HEK293 (cell line): ENCODE data around the gene SMIM29.

Source experiments
- CTCF ChIA-PET: fragments of 350-600 bp; formaldehyde crosslinking; extraction: SDS; loops from one replicate; lab custom pipeline; 2021; ENCODE audit warnings: antibody characterized with exemption; lab: Yijun Ruan, JAX
- POLR2A ChIA-PET: fragments of 300-600 bp; formaldehyde crosslinking; extraction: SDS; loops from one replicate; lab custom pipeline; 2020; ENCODE audit warnings: antibody characterized with exemption, inconsistent platforms; lab: Yijun Ruan, JAX
- H3K27ac ChIP-seq: fragments of 200-500 bp; sonication (Bioruptor generic); 2 replicates; pipeline ENCODE4 v1.5.1; 2014; ENCODE audit warnings: low read depth, low read length, control low read depth, inconsistent platforms; ENCODE audit errors: extremely low read depth
- H3K36me3 ChIP-seq, 2 experiments: fragments of 200-500 bp in 1 of 2; sonication (Bioruptor generic) in 1 of 2; 1 replicate in 1 of 2; 2 replicates in 1 of 2; pipeline ENCODE4 v1.5.1; 2014 to 2017; ENCODE audit warnings: inconsistent platforms in 2 of 2, low read length in 2 of 2; ENCODE audit not compliant: control insufficient read depth in 2 of 2, insufficient read depth in 1 of 2
- H3K4me1 ChIP-seq: fragments of 200-500 bp; sonication (Bioruptor generic); 2 replicates; pipeline ENCODE4 v1.5.1; 2014; ENCODE audit warnings: mild to moderate bottlenecking, low read length, inconsistent platforms; ENCODE audit not compliant: control insufficient read depth, insufficient read depth
- H3K4me3 ChIP-seq: 2 replicates; pipeline ENCODE4 v1.5.1; 2011; ENCODE audit warnings: low read depth, mild to moderate bottlenecking, control low read depth, low read length, moderate library complexity
- H3K9me3 ChIP-seq: fragments of 200-500 bp; sonication (Bioruptor generic); 2 replicates; pipeline ENCODE4 v1.5.1; 2014; ENCODE audit warnings: low read depth, low read length, inconsistent platforms; ENCODE audit not compliant: control insufficient read depth, insufficient read depth
- GLIS2 ChIP-seq: fragments of 450-650 bp; formaldehyde crosslinking; IDR thresholded peaks from 2 replicates; pipeline ENCODE4 v1.5.1; 2016; ENCODE audit warnings: missing biosample characterization, missing genetic modification characterization
- HOXA7 ChIP-seq: sonication (generic); formaldehyde crosslinking; IDR thresholded peaks from 2 replicates; pipeline ENCODE4 v1.8.1; 2022; ENCODE audit warnings: missing genetic modification reagents, borderline replicate concordance
- KLF10 ChIP-seq: fragments of 450-650 bp; IDR thresholded peaks from 2 replicates; pipeline ENCODE4 v1.5.1; 2018; ENCODE audit warnings: missing biosample characterization, mild to moderate bottlenecking, missing genetic modification characterization
- KLF9 ChIP-seq: fragments of 450-650 bp; formaldehyde crosslinking; IDR thresholded peaks from 2 replicates; pipeline ENCODE4 v1.5.1; 2016; ENCODE audit warnings: missing biosample characterization, missing genetic modification characterization, low read depth
- SP2 ChIP-seq: fragments of 450-650 bp; formaldehyde crosslinking; IDR thresholded peaks from 2 replicates; pipeline ENCODE4 v1.5.1; 2016; ENCODE audit warnings: missing biosample characterization, missing genetic modification characterization
- YY1 ChIP-seq: fragments of 450-650 bp; formaldehyde crosslinking; IDR thresholded peaks from 2 replicates; pipeline ENCODE4 v1.5.1; 2018; ENCODE audit warnings: missing biosample characterization, missing genetic modification characterization
- ZFHX2 ChIP-seq: fragments of 450-650 bp; formaldehyde crosslinking; conservative IDR thresholded peaks from 2 replicates; pipeline ENCODE4 v1.5.1; 2016; ENCODE audit warnings: missing biosample characterization, missing genetic modification characterization
- ZFP3 ChIP-seq: fragments of 450-650 bp; formaldehyde crosslinking; IDR thresholded peaks from 2 replicates; pipeline ENCODE4 v1.5.1; 2016; ENCODE audit warnings: low read depth, missing biosample characterization, missing genetic modification characterization
- ZNF16 ChIP-seq: fragments of 450-650 bp; formaldehyde crosslinking; IDR thresholded peaks from 2 replicates; pipeline ENCODE4 v1.5.1; 2016; ENCODE audit warnings: low read depth, missing biosample characterization, missing genetic modification characterization
- ZNF658 ChIP-seq: fragments of 450-650 bp; formaldehyde crosslinking; IDR thresholded peaks from 2 replicates; pipeline ENCODE4; 2016; ENCODE audit warnings: missing biosample characterization, missing genetic modification characterization
- TF ChIP-seq, protein P1 (sequence below): fragments of 450-650 bp; formaldehyde crosslinking; IDR thresholded peaks from 2 replicates; pipeline ENCODE4 v1.5.1; 2016; ENCODE audit warnings: missing biosample characterization, missing genetic modification characterization
- TF ChIP-seq, protein P2 (sequence below): fragments of 450-650 bp; formaldehyde crosslinking; IDR thresholded peaks from 2 replicates; pipeline ENCODE4 v1.5.1; 2016; ENCODE audit warnings: missing biosample characterization, missing genetic modification characterization
- TF ChIP-seq, protein P3 (sequence below): fragments of 450-650 bp; formaldehyde crosslinking; IDR thresholded peaks from 2 replicates; pipeline ENCODE4 v1.5.1; 2016; ENCODE audit warnings: missing biosample characterization, missing genetic modification characterization
- TF ChIP-seq, protein P4 (sequence below): fragments of 450-650 bp; formaldehyde crosslinking; IDR thresholded peaks from 2 replicates; pipeline ENCODE4 v1.5.1; 2016; ENCODE audit warnings: missing biosample characterization, missing genetic modification characterization
- TF ChIP-seq, protein P5 (sequence below): fragments of 450-650 bp; formaldehyde crosslinking; IDR thresholded peaks from 2 replicates; pipeline ENCODE4 v1.5.1; 2016; ENCODE audit warnings: missing biosample characterization, missing genetic modification characterization
- TF ChIP-seq, protein P6 (sequence below): fragments of 450-650 bp; formaldehyde crosslinking; IDR thresholded peaks from 2 replicates; pipeline ENCODE4 v1.5.1; 2017; ENCODE audit warnings: missing biosample characterization, missing genetic modification characterization
- TF ChIP-seq, protein P7 (sequence below): fragments of 450-650 bp; formaldehyde crosslinking; IDR thresholded peaks from 2 replicates; pipeline ENCODE4 v1.5.1; 2016; ENCODE audit warnings: missing biosample characterization, missing genetic modification characterization

The SMIM29 gene

DNA sequence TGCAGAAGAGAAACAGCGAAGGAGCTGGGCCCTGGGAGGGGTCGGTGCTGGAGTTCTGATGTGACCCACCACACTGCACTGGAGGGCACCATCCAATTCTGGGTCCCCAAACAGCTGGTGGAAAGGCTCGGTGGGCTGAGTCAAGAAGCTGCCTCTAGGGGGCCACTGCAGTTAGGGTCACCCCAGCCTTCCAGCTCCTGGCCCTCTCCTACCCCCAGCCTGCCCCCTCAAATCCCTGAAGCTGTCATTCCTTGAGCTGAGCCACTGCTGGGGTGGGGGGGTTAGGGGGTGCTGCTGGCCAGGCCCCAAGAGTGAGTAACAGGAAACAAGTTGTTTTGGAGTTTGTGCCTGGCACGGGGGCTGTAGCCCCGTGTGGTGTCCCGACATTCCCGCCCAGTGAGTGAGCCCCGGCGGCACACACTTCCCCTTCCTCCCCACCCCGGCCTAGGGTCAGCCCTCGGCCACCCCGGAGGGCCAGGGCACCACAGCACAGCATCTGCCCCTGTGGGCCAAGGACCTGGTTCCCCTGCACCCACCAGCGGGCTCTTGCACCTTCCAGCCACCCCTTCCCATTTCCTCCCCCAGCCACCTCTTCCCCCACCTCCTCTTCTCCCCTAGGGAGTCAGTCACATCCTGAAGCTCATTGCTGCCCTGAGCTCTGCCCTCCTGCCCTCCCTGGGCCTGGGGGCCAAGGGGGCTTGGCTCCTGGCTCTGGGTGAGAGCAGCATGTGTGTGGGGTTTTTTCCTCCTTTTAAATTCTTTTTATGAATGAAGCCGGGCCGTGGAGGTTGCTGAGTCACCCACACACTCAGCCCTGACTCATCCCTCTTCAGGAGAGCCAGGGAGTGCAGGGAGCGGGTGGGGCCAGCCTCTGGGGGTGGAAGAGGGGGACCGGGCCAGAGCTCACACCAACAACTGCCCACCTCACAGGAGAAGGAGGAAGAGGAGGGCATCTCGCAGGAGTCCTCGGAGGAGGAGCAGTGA, 4.6 kb downstream of the SMIM29 start (continued):
- TF ChIP-seq, protein P1, sequence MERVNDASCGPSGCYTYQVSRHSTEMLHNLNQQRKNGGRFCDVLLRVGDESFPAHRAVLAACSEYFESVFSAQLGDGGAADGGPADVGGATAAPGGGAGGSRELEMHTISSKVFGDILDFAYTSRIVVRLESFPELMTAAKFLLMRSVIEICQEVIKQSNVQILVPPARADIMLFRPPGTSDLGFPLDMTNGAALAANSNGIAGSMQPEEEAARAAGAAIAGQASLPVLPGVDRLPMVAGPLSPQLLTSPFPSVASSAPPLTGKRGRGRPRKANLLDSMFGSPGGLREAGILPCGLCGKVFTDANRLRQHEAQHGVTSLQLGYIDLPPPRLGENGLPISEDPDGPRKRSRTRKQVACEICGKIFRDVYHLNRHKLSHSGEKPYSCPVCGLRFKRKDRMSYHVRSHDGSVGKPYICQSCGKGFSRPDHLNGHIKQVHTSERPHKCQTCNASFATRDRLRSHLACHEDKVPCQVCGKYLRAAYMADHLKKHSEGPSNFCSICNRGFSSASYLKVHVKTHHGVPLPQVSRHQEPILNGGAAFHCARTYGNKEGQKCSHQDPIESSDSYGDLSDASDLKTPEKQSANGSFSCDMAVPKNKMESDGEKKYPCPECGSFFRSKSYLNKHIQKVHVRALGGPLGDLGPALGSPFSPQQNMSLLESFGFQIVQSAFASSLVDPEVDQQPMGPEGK (tag by site-specific recombination) = peak; percentile 90

DNA sequence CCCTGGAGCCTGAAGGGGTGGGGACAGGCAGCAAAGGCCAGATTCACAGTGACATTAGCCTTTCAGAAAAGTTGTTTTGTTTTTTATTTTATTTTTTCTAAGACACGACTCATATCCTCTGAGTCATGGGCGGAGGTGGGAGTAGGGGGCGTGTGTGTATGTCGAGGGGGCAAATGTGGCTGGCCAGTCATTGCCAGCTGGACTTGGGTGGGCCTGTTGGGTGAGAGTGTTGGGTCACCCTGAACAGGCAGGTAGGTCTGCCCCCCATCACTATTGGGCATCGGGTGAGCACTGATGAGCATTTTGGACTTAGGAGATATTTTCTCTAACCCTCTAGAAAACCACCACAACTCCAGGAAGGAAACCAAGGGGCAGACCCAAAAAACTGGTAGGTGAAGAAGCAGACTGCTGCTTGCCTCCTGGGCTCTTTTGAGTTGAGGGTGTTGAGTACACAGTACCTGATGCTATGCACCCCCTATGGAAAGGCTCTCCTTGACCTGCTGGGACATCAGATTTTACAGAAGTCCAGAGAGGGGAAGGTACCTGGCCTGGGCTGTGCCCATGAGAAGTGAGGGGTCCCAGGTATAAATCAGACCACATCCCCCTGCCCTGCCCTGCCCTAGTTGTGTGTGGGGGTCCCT, 5.6 kb downstream of the SMIM29 start:
- peaks cover 0 to 59% of the 10 kb centered on the region in 2 experiments; a peak in 1 of 3 replicates for H3K36me3 ChIP-seq
- no peaks in the 10 kb centered on the region for H3K9me3 ChIP-seq
- POLR2A ChIA-PET = interaction anchor here (0.6 to 1.3 kb wide), 5 partner anchors 11 to 172 kb away, joined by 3 to 10 read pairs (median 4); no protein-coding TSS in a partner anchor
- H3K4me1 ChIP-seq = peaks cover 7% of the 10 kb centered on the region
- CTCF ChIA-PET = interaction anchor here (1.3 kb wide), 1 partner anchor 47 kb away, joined by 3 read pairs; no protein-coding TSS in a partner anchor
- H3K27ac ChIP-seq = no peak overlapping the region
- H3K4me3 ChIP-seq = no peak overlapping the region
- TF ChIP-seq YY1 (tag by site-specific recombination) (no peak), HOXA7 (no peak), KLF9 (tag by site-specific recombination) (peak; percentile 48; the same call in 1 of the 2 replicates), SP2 (tag by site-specific recombination) (peak; percentile 21; the same call in 1 of the 2 replicates), ZFP3 (no peak), GLIS2 (tag by site-specific recombination) (peak; percentile 68), ZNF658 (tag by site-specific recombination) (no peak), ZNF16 (tag by site-specific recombination) (no peak), KLF10 (tag by site-specific recombination) (peak; percentile 71), ZFHX2 (tag by site-specific recombination) (peak; percentile 77)
- TF ChIP-seq, protein P2, sequence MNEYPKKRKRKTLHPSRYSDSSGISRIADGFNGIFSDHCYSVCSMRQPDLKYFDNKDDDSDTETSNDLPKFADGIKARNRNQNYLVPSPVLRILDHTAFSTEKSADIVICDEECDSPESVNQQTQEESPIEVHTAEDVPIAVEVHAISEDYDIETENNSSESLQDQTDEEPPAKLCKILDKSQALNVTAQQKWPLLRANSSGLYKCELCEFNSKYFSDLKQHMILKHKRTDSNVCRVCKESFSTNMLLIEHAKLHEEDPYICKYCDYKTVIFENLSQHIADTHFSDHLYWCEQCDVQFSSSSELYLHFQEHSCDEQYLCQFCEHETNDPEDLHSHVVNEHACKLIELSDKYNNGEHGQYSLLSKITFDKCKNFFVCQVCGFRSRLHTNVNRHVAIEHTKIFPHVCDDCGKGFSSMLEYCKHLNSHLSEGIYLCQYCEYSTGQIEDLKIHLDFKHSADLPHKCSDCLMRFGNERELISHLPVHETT (tag by site-specific recombination) = 0 out of 2 replicates have a peak, but pooled peaks have one; percentile 47
- TF ChIP-seq, protein P3, sequence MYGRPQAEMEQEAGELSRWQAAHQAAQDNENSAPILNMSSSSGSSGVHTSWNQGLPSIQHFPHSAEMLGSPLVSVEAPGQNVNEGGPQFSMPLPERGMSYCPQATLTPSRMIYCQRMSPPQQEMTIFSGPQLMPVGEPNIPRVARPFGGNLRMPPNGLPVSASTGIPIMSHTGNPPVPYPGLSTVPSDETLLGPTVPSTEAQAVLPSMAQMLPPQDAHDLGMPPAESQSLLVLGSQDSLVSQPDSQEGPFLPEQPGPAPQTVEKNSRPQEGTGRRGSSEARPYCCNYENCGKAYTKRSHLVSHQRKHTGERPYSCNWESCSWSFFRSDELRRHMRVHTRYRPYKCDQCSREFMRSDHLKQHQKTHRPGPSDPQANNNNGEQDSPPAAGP = peak; percentile 27; the same call in 1 of the 2 replicates
- TF ChIP-seq, protein P4, sequence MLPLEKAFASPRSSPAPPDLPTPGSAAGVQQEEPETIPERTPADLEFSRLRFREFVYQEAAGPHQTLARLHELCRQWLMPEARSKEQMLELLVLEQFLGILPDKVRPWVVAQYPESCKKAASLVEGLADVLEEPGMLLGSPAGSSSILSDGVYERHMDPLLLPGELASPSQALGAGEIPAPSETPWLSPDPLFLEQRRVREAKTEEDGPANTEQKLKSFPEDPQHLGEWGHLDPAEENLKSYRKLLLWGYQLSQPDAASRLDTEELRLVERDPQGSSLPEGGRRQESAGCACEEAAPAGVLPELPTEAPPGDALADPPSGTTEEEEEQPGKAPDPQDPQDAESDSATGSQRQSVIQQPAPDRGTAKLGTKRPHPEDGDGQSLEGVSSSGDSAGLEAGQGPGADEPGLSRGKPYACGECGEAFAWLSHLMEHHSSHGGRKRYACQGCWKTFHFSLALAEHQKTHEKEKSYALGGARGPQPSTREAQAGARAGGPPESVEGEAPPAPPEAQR = no peak
- TF ChIP-seq, protein P5, sequence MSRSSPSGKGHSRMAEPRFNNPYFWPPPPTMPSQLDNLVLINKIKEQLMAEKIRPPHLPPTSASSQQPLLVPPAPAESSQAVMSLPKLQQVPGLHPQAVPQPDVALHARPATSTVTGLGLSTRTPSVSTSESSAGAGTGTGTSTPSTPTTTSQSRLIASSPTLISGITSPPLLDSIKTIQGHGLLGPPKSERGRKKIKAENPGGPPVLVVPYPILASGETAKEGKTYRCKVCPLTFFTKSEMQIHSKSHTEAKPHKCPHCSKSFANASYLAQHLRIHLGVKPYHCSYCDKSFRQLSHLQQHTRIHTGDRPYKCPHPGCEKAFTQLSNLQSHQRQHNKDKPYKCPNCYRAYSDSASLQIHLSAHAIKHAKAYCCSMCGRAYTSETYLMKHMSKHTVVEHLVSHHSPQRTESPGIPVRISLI (tag by site-specific recombination) = peak; percentile 82; the same call in 1 of the 2 replicates
- TF ChIP-seq, protein P6, sequence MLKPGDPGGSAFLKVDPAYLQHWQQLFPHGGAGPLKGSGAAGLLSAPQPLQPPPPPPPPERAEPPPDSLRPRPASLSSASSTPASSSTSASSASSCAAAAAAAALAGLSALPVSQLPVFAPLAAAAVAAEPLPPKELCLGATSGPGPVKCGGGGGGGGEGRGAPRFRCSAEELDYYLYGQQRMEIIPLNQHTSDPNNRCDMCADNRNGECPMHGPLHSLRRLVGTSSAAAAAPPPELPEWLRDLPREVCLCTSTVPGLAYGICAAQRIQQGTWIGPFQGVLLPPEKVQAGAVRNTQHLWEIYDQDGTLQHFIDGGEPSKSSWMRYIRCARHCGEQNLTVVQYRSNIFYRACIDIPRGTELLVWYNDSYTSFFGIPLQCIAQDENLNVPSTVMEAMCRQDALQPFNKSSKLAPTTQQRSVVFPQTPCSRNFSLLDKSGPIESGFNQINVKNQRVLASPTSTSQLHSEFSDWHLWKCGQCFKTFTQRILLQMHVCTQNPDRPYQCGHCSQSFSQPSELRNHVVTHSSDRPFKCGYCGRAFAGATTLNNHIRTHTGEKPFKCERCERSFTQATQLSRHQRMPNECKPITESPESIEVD (tag by site-specific recombination) = peak; percentile 42; the same call in 1 of the 2 replicates
- TF ChIP-seq, protein P1 (tag by site-specific recombination) = peak; percentile 65
- TF ChIP-seq, protein P7, sequence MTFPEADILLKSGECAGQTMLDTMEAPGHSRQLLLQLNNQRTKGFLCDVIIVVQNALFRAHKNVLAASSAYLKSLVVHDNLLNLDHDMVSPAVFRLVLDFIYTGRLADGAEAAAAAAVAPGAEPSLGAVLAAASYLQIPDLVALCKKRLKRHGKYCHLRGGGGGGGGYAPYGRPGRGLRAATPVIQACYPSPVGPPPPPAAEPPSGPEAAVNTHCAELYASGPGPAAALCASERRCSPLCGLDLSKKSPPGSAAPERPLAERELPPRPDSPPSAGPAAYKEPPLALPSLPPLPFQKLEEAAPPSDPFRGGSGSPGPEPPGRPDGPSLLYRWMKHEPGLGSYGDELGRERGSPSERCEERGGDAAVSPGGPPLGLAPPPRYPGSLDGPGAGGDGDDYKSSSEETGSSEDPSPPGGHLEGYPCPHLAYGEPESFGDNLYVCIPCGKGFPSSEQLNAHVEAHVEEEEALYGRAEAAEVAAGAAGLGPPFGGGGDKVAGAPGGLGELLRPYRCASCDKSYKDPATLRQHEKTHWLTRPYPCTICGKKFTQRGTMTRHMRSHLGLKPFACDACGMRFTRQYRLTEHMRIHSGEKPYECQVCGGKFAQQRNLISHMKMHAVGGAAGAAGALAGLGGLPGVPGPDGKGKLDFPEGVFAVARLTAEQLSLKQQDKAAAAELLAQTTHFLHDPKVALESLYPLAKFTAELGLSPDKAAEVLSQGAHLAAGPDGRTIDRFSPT (tag by site-specific recombination) = peak; percentile 82
